Osteocyte (in vitro differentiated cells): ENCODE measurements around the gene NPR3. TPM values are rescaled to one million over a fixed set of nuclear protein-coding genes. Genes with fewer than 3 reads are reported as not detected.

ENCODE experiments used
- DNase-seq: peaks from one replicate; pipeline ENCODE4 v3.0.0; 2021; ENCODE audit warnings: mixed read lengths; ENCODE audit not compliant: unreplicated experiment; ENCODE audit errors: extremely low spot score
- H3K27ac Mint-ChIP-seq: one replicate; pipeline ENCODE4 v1.8.0; 2021; ENCODE audit warnings: mild to moderate bottlenecking, mixed read lengths; ENCODE audit not compliant: unreplicated experiment
- H3K27me3 Mint-ChIP-seq: one replicate; pipeline ENCODE4 v1.8.0; 2021; ENCODE audit warnings: mixed read lengths; ENCODE audit not compliant: unreplicated experiment
- H3K36me3 Mint-ChIP-seq: one replicate; pipeline ENCODE4 v1.8.0; 2021; ENCODE audit warnings: mixed read lengths; ENCODE audit not compliant: unreplicated experiment
- H3K4me1 Mint-ChIP-seq: one replicate; pipeline ENCODE4 v1.8.0; 2021; ENCODE audit warnings: mixed read lengths; ENCODE audit not compliant: unreplicated experiment
- H3K4me3 Mint-ChIP-seq: one replicate; pipeline ENCODE4 v1.8.0; 2021; ENCODE audit warnings: mild to moderate bottlenecking, moderate library complexity, mixed read lengths; ENCODE audit not compliant: unreplicated experiment
- H3K9me3 Mint-ChIP-seq: one replicate; pipeline ENCODE4 v1.8.0; 2021; ENCODE audit warnings: mixed read lengths; ENCODE audit not compliant: unreplicated experiment
- total RNA-seq: library from RNA; stranded (reverse); gene quantifications from 2 replicates; pipeline ENCODE4 v1.2.1, GENCODE V29; 2021
- TF ChIP-seq, protein P1 (sequence below): fragments of 200-600 bp; sonication (generic); IDR thresholded peaks from 2 replicates; pipeline ENCODE4 v1.5.0; 2021; ENCODE audit warnings: antibody characterized with exemption, mild to moderate bottlenecking, moderate library complexity

NPR3 gene
- total RNA-seq, 1 donor from 2014 or later = 97.4 TPM

DNA sequence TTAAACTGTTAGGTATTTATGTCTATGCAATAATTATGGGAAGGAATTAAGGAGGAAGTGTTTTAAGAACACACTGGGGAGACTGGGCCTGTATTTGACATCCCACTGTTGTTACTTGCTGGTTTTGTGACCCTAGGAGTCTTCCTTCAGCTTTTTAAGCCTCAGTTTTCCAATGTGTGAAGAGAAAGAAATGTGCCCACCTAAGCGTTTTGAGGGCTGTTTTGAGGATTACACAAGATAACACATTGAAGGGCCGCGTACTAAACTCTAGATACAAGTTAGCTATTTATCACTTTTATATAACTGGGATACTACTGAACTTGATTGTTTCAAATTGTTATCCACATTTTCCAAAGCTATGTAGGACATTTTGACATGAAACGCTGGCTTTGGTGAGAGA is 72.5 kb downstream of the NPR3 start:
- Mint-ChIP-seq H3K4me1 (peaks cover 72% of the 10 kb centered on the region), H3K9me3 (no peaks in the 10 kb centered on the region), H3K4me3 (no peak overlapping the region), H3K27ac (no peak overlapping the region), H3K27me3 (no peaks in the 10 kb centered on the region), H3K36me3 (peaks cover 32% of the 10 kb centered on the region)
- no peak for DNase-seq
- TF ChIP-seq, protein P1, sequence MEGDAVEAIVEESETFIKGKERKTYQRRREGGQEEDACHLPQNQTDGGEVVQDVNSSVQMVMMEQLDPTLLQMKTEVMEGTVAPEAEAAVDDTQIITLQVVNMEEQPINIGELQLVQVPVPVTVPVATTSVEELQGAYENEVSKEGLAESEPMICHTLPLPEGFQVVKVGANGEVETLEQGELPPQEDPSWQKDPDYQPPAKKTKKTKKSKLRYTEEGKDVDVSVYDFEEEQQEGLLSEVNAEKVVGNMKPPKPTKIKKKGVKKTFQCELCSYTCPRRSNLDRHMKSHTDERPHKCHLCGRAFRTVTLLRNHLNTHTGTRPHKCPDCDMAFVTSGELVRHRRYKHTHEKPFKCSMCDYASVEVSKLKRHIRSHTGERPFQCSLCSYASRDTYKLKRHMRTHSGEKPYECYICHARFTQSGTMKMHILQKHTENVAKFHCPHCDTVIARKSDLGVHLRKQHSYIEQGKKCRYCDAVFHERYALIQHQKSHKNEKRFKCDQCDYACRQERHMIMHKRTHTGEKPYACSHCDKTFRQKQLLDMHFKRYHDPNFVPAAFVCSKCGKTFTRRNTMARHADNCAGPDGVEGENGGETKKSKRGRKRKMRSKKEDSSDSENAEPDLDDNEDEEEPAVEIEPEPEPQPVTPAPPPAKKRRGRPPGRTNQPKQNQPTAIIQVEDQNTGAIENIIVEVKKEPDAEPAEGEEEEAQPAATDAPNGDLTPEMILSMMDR = no peak

DNA sequence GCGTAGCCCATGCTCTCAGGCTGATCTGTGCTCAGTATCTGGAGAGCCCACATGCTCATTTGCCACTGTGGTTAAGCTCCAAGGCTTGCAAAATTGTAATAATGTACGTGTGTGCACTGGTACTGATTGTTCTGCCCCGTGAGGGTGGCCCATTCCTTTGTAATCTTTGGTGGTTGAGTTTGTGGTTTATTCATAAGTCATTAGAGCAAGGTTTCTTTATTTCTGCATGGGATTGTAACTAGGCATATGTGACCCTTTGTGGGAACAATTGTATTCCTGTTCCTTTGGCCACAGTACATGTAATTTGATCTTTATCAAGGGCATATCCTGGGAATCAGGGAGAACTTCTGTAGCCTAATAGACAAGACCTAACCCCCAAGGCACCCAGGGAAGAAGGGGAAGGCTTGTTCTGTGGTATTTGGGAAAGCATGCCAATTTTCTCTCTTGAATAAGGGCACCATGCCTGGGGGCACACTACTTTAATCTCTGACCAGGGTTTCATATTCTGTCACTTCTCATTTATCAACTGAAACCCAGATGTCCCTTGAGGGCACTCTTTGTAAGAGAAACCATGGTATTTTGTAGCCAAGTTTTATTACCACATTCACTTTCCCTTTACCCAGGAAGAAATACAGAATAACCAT is 74.6 kb downstream of the NPR3 start:
- H3K9me3 Mint-ChIP-seq = no peaks in the 10 kb centered on the region
- peaks cover 39% of the 10 kb centered on the region for H3K36me3 Mint-ChIP-seq
- TF ChIP-seq, protein P1 = no peak
- H3K4me1 Mint-ChIP-seq = peaks cover 70% of the 10 kb centered on the region
- H3K27ac Mint-ChIP-seq = peak overlapping the region; percentile 68
- peak; percentile 90 for DNase-seq
- no peak overlapping the region for H3K4me3 Mint-ChIP-seq
- no peaks in the 10 kb centered on the region for H3K27me3 Mint-ChIP-seq

DNA sequence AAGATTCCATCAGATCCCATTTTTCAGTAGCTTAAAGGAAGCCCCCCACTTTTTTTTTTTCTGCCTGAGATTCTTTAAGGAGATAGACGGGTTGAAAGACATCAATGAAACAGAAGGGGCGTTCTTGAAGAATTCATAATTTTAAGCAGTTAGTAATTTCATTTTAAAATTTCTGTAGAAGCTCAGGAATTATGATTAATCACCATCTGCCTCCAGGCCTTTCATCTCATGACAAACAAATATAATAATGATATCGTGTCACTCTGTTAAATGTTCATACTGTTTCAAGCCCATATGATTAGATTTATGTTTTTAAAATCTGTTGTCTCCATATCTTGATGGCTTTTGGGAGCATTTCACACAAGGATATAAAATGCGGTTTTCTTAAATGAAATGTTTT is 75.2 kb downstream of the NPR3 start:
- H3K4me3 Mint-ChIP-seq = no peak overlapping the region
- TF ChIP-seq, protein P1 = no peak
- peaks cover 38% of the 10 kb centered on the region for H3K36me3 Mint-ChIP-seq
- no peaks in the 10 kb centered on the region for H3K27me3 Mint-ChIP-seq
- peaks cover 71% of the 10 kb centered on the region for H3K4me1 Mint-ChIP-seq
- no peaks in the 10 kb centered on the region for H3K9me3 Mint-ChIP-seq
- DNase-seq = no peak
- H3K27ac Mint-ChIP-seq = peak overlapping the region; percentile 12

DNA sequence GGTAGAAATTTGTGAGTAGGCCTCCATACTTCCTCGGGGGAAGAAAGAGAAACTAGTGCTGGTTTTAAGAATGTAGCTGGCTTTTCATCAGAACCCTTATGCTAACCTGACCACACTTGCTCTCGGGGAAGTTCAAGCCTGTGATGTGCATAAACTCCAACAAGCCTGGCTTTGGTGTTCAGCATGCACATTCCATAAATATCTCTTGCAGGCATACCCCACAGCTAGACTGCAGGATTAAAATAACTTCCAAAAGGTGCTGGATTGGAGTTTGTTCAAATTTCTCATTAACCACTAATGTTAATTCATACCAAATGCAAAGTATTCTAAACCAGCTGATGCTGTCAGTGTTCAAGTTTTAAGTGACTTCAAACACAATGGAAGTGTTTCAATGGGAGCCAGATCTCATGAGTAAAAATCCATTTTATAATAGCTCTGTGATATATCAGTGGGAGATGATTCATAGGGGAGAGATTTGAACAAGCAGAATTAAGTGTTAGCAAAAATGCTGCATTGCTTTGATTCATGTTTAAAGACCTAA is 79.4 kb downstream of the NPR3 start:
- no peak for DNase-seq
- Mint-ChIP-seq H3K4me1 (peaks cover 49% of the 10 kb centered on the region), H3K36me3 (peaks cover 28% of the 10 kb centered on the region), H3K27me3 (no peaks in the 10 kb centered on the region), H3K4me3 (no peak overlapping the region), H3K9me3 (no peaks in the 10 kb centered on the region), H3K27ac (no peak overlapping the region)
- TF ChIP-seq, protein P1 = no peak

DNA sequence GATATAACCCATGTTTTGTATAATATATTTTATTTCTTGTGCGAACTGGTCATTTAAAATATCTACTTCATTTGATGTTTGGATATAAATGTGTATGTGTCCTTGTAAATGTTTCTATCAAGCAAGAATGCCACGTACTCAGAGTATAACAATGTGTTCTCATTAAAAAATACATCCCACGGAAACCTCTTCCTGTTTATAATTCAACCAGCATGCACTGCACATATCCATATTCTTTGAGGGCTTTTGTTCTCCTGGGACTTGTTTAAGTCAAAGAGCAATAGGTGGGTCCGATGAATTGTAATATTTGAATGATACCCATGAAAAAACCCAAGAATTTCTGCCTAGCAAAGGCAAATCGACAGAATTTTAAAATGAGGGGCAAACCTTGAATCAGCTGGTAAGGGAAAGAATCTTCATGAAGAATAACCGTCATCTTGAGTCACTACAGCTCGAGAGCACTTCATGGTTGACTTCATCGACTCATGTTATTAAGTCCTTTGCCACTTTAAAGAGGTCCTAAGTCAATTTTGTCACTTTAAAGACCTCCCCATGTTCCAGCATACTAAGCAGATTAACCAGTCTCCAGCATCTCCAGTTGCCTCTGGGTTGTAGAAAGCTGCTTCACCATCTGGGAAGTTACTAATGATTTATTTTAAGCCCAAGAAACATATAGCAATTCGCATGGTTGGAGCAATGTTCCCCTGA is 80.6 kb downstream of the NPR3 start:
- TF ChIP-seq, protein P1 = no peak
- no peak for DNase-seq
- Mint-ChIP-seq H3K27ac (no peak overlapping the region), H3K4me3 (no peak overlapping the region), H3K36me3 (peaks cover 35% of the 10 kb centered on the region), H3K4me1 (peaks cover 37% of the 10 kb centered on the region), H3K9me3 (peaks cover 7% of the 10 kb centered on the region), H3K27me3 (no peaks in the 10 kb centered on the region)
